DMS153 (cell line): ENCODE measurements around the gene ANKRD62.

Source experiments
- DNase-seq: peaks from one replicate; lab custom pipeline; 2025; lab: John Stamatoyannopoulos, UW

Gene ANKRD62

DNA sequence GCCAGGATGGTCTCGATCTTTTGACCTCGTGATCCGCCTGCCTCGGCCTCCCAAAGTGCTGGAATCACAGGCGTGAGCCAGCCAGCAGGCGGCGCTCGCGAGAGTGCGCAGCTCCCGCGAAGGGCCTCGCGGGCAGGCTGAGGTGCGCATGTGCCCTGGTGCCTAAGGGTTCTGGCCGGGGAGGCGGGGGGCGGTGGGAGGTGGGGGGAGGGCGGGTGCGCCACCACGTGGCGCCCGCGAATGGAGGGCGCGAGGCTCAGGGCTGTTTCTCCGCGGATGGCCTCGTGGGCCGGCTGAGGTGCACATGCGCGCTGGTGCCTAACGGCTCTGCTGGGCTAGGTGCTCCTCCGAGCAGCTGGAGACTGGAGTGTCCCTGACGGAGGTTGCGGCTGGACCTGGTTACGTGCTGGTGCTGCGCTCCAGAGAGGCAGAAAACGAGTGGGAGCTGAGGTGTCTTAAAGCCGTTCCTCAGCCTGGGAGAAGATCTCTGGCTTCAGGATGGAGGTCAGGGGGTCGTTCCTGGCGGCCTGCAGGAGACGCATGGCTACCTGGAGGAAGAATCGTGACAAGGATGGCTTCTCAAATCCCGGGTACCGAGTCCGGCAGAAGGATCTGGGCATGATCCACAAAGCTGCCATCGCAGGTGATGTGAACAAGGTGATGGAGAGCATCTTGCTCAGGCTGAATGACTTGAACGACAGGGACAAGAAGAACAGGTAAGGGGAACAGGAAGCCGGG lies at the start of gene ANKRD62:
TSS of gene ANKRD62 (plus strand) at position 324 of the 738 bp plus-strand sequence. CDS start at position 499, 175 bp downstream.
- no peak for DNase-seq

GRCh38 chr18:12044591-12044990 lies 49.1 kb upstream of the ANKRD62 start:
- DNase-seq, result no peak

DNA sequence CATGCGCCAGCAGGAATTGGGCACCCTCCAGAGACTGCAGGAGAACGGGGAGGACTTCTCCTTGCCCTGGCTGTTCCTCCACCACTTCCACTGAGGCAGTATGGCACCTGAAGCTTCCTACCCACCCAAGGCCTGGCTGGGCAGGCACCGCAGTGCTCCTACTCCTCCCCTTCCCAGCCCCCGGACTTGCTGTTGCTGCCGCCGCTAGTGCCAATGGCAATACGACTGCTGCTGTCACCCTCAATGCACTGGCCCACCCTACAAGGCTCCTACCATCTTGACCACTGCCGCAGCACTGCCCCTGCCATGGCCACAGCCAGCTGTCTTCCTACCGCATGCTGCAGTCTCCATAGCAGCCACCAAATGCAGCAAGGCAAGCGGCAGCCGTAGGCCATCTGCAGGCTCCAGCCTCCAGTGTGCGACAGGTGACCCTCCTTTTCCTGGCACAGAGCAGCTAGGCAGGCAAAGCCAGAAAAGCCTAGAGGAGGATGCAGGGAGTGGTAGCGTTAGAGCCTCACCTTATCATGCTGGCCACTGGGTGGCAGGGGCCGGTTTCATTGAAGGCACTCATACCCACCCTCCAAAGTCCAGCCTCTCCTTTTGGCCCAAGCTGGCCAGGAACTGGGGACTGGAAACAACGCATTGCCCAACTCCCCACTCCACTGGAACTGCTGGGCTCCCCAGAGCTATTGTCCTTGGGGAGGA lies 47.4 kb upstream of the ANKRD62 start:
- DNase-seq, result no peak

- DNase-seq, result no peak
These were observed 46.8 kb upstream of the ANKRD62 start for GRCh38 chr18:12046751-12047335.

DNA sequence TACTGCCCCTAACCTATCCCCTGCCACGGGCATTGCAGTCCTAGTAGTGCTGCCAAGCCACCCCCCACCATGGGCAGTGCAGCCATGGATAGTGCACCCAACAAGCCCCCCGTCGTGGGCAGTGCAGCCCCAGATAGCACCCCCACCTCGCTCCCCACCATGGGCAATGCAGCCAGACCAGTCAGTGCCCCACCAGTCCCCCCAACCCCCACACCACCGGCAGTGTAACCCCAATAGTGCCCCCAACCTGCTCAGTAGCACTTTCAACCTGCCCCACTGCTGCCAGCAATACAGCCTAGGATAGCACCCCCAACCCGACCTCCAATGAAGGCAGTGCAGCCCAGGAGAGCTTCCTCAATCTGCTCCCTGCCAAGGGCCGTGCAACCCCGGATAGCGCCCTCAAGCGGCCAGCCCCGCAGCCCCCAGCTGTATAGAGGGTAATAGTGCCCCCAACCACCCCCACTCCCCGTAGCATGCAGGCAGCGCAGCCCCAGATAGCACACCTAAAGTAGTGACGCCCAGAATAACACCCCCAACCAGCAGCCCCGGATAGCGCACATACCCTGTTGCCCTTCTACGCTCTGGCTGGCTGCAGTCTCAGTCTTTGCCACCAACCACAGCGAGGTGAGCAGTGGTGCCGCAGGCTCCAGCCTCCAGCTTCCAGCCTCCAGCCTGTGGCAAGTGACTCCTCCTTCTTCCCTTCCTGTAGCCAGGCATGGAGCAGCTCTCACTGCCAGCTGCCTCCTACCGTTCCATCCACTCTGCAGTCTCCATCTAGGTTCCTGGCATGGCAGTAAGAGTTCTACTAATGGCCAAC lies 45.4 kb upstream of the ANKRD62 start:
- DNase-seq, result no peak

GRCh38 chr18:12048827-12049175 lies 44.8 kb upstream of the ANKRD62 start:
- no peak for DNase-seq

GRCh38 chr18:12049978-12050811 lies 43.4 kb upstream of the ANKRD62 start:
- DNase-seq, result no peak

GRCh38 chr18:12052866-12053265 lies 40.8 kb upstream of the ANKRD62 start:
- no peak for DNase-seq

GRCh38 chr18:12053289-12053688 lies 40.4 kb upstream of the ANKRD62 start:
- no peak for DNase-seq

DNA sequence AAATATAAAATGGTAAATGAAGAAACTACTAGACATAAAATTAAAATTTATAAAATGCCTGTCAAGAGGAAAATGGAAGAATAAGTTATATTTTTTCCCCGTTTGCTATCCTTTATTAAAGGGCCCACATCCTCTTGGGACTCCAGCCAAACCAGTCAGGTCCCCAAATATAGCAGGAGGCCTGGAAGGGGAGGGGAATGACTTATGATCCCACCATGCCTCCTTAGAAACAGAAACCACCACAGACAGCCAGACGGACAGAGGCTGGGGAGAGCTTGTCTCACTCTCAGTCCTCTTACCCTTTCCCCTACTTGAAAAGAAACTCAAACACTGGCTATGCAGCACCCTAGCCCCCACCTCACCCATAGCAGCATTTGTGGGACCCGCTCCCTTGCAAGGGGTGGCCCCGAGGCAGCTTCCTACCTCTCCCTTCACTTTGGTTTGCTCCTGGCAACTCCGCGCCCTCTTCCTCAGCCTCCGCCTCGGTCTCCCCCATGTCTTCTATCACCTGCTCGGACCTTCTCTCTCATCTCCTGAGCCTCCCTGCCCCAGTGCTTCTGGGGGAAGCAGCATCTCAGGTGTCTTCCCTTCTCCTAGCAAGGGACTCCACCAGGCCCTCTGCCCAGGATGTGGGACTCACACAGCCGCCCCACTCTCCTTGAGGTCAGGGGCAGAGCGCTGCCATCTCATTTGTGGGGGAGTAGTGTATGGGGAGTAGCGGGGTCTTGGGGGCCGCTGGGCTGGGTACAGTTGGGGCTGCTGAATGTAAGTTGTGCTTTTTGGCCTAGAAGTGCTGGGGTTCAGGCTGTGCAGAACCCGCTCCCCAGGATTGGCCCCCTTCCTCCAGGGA lies 37.4 kb upstream of the ANKRD62 start:
- DNase-seq, result no peak

GRCh38 chr18:12056884-12057402 lies 36.7 kb upstream of the ANKRD62 start:
- no peak for DNase-seq

DNA sequence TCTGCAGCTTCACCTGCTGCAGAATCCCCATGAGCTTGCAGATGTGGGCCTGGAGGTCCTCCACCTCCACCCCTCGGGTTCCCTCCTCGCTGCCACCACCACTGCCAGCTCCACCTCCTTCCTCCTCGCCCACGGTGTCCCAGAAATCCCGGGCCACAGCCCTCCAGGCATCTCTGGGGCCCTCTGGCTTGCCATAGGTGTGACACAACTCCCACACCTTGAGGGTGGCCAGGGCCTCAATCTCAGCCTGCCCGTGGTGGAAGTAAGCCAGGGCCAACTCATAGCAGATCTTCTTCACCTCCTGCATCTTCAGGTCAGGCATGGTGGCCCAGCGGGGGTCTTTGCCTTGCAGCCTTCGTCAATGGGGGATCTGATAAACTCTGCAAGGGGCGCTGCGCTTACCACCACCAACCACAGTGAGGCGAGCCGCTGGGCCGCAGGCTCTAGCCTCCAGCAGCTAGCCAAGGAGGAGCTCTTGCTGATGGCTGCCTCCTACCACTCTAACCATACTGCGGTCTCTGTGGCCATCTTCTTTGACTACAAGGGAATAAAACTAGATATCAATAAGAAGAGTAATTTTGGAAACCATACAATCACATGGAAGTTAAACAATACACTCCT lies 36.1 kb upstream of the ANKRD62 start:
- no peak for DNase-seq

DNA sequence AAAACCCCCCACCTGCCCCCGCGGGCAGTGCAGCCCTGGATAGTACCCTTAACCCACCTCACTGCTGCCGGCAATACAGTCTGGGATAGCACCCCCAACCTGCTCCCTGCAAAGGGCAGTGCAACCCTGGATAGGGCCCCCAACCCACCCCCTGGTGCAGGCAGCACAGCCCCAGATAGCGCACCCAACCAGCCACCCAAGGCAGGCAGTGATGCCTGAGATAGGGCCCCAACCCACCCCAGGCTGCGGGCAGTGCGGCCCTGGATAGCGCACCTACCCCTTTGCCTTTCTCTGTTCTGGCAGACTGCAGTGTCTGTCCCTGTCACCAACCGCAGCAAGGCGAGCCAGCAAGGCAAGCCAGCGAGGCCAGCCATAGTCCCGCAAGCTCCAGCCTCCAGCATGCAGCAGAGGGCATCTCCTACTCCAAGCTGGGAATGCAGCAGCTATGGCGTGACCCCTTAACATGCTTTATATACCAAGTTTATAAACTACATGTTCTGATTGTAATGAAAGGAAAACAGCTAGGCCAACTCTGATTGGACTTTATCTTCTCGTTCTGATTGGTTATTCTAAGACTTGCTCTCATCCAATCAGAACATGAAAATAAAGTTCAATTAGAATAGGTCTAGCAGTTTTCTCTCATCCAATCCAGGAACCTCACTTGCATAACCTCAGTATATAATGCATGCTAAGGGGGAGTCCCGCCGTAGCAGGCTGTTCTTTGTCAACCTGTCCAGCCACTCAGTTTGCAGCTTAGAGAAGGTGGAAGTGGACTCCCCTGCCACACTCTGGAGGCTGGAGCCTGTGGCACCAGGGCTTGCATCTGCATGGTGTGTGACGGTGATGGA lies 34.1 kb upstream of the ANKRD62 start:
- DNase-seq, result peak; percentile 30

DNA sequence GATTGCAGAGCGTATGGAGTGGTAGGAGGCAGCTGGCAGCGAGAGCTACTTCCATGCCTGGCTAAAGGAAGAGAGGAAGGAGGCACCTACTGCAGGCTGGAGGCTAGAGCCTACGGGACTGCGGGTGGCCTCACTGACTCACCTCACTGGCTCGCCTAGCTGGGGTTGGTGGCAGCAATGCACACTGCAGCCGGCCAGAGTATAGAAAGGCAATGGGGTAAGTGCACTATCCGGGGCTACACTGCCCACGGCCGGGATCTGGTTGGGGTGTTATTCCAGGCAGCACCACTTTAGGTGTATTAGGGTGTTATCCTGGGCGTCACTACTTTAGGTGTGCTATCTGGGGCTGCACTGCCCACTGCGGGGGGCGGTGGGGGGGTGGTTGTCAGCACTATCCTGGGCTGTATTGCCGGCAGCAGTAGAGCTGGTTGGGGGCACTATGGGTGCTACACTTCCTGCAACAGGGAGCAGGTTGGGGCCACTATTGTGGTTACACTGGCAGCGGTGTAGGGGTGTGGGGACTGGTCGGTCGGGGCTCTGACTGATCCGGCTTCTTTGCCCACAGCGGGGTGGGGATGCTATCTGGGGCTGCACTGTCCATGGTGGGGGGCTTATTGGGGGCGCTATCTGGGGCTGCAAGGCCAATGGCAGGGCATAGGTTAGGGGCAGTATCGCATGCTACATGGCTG lies 33.3 kb upstream of the ANKRD62 start:
- DNase-seq, result no peak

DNA sequence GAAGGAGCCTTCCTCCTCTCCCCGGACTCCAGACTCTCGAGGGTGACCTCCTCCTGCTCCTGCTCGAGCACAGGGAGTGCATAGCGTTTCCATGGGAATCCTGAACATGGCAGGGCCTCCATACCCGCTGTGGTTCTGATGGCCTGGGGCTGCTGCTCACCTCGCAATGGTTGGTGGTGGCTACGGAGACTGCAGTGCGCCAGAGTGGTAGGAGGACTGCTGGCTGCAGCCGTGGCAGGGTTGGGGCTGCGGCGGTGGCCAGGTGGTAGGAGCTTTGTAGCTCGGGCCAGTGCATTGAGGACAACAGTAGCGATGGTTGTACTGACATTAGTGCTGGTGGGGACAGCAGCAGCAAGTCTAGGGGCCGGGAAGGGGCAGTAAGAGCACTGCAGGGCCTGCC lies 32.0 kb upstream of the ANKRD62 start:
- no peak for DNase-seq

DNA sequence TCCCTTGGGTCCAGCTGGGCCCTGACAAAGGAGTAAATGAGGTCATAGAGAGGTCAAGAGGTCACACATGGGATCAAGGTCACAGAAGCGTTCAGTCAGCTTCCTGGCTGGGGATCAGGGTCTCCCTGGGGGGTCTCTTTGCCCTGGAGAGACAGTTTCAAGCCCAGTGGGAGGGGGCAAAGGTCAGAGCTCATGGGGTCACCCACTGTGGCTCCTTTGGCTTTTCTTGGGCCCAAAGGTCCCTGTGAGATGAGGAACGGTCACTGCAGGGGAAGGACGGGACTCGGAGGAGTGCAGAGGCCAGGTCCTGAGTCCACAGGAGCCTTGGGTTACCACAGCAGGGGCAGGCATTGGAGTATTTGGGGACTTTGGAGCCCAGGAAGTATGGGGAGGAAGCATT lies 30.7 kb upstream of the ANKRD62 start:
- DNase-seq, result no peak

- DNase-seq, result no peak
These were observed 29.4 kb upstream of the ANKRD62 start for GRCh38 chr18:12064086-12064763.

DNA sequence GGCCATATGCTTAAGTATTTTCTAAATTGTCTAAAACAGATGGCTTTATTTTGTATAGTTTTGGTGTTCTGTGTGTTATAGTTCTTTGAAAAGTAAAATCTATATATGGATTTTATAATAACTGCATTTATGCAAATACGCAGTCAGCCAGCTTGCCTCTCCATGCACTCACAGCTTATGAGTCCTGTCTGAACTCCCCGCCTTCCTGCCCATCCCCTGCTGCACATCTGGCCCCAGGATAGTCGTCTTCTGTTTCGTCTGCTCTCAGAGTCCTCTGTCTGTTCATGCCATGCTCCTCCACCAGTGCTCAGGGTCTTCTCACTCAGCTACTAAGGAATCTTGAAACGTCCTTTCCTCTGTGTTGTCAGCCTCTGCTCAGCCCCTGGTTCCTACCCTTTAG lies 28.2 kb upstream of the ANKRD62 start:
- DNase-seq, result no peak
